Daoy (cell line): Measurements from ENCODE around the gene LUZP1. TPM values are rescaled to one million over a fixed set of nuclear protein-coding genes. Genes with fewer than 3 reads are reported as not detected.
"Not testable (repeated sequence)": the region's sequence is repeated elsewhere in the genome, so short reads cannot be mapped to it uniquely, and the experiment has no call there.

Experiments used
- DNase-seq: peaks from one replicate; pipeline ENCODE4 v3.0.0-alpha.2; 2015; ENCODE audit warnings: low read depth
- total RNA-seq: library from RNA; depleted of rRNA; stranded (reverse); fragments of >200 nt; shearing (Covaris generic); gene quantifications from 2 replicates; pipeline ENCODE4 v1.2.3, GENCODE V29; 2014; rRNA removed

The LUZP1 gene
- 24.3 and 30.2 TPM in 2 replicates for total RNA-seq

GRCh38 chr1:23168445-23169194 is at the start of gene LUZP1:
Gene LUZP1, minus strand, starts transcription at chr1:23168856.
- DNase-seq = peak; percentile 86

- peak; percentile 55 for DNase-seq
These were observed 48.9 kb upstream of the LUZP1 start, which contains the start of gene HTR1D for GRCh38 chr1:23217421-23218115. Gene HTR1D, minus strand, starts transcription at chr1:23217502. Its CDS starts 23,283 bp downstream, at chr1:23194219.

DNA sequence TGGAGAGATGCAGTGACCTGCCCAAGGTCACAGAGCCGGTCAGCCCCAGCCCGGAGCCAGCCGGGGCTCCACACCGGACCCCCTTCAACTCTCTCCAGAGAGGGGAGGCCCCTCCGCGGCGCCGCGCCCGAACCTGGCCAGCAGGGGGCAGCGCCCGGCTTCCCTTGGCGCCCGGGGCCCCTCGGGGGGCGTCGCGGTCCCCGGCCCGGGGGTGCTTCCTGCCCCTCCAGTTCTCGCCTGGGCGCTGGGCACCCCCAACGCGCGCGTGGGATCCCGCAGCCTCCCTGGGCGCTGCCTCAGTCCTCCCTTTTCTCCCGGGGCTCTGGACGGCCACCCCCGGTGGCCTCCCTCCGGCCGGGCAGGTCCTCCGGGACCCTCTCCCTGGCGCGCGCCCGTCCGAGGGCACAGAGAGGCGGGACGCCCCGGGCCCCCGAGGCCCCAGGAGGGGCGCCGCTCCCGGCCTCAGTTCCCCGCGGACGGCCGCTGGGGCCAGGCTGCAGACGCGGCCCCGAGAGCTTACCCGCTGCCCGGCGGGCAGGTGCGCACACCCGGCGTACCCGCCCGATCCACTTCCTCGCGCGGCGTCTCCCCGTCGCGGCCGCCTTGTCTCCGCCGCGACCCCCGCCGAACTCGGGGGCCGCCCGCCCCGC is 48.2 kb upstream of the LUZP1 start:
- DNase-seq = peak; percentile 55

GRCh38 chr1:23215751-23216449 is 47.2 kb upstream of the LUZP1 start:
- peak; percentile 36 for DNase-seq

- no peak for DNase-seq
These were observed 46.6 kb upstream of the LUZP1 start for GRCh38 chr1:23215291-23215690.

GRCh38 chr1:23214640-23215039 is 46.0 kb upstream of the LUZP1 start:
- peak; percentile 62 for DNase-seq

GRCh38 chr1:23211955-23212354 is 43.3 kb upstream of the LUZP1 start:
- no peak for DNase-seq

- no peak for DNase-seq
These were observed 42.3 kb upstream of the LUZP1 start for GRCh38 chr1:23210963-23211362.

- peak; percentile 55 for DNase-seq
These were observed 41.7 kb upstream of the LUZP1 start for GRCh38 chr1:23210351-23210785.

DNA sequence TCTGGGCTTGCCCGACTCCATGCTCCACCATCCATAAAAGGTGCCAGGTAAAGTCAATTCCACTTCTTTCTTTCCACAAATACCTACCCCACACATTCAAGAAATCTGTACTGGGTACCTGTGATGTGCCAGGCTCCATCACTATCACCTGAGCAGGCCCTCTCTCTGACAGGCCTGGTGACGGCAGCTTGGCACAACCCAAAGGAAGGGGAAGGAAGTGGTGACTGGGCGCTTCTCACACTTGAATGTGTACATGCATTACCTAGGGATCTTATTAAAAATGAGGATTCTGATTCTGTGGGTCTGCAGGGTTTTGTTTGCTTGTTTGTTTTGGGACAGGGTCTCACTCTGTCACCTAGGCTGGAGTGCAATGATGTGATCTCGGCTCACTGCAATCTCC is 41.1 kb upstream of the LUZP1 start:
- DNase-seq = no peak

GRCh38 chr1:23208527-23208926 is 39.9 kb upstream of the LUZP1 start:
- no peak for DNase-seq

- DNase-seq = not testable (repeated sequence)
These were observed 39.1 kb upstream of the LUZP1 start for GRCh38 chr1:23207733-23208132.

DNA sequence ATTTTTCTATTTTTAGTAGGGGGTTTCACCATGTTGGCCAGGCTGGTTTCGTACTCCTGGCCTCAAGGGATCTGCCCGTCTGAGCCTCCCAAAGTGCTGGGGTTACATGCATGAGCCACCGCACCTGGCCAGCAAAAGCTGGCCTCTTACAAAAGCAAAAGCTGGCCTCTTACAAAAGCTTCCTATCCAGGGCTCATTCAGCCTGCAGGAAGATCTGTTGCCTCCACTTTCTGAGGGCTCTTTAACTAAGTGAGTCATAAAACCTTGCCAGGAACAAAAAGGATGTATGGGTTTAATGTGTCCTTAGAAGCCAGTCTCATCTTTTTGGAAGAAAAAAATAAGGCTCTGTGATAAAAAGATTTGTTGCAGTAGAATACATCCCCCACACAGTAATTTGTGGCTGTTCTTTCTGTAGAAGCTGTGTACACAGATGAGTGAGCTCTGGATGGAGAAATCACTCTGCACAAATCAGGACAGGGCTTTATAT is 33.6 kb upstream of the LUZP1 start:
- peak; percentile 61 for DNase-seq

- DNase-seq = no peak
These were observed 32.2 kb upstream of the LUZP1 start for GRCh38 chr1:23200883-23201282.

- peak; percentile 83 for DNase-seq
These were observed 29.7 kb upstream of the LUZP1 start for GRCh38 chr1:23198373-23198772.

- DNase-seq = peak; percentile 99
These were observed 28.1 kb upstream of the LUZP1 start for GRCh38 chr1:23196627-23197328.

DNA sequence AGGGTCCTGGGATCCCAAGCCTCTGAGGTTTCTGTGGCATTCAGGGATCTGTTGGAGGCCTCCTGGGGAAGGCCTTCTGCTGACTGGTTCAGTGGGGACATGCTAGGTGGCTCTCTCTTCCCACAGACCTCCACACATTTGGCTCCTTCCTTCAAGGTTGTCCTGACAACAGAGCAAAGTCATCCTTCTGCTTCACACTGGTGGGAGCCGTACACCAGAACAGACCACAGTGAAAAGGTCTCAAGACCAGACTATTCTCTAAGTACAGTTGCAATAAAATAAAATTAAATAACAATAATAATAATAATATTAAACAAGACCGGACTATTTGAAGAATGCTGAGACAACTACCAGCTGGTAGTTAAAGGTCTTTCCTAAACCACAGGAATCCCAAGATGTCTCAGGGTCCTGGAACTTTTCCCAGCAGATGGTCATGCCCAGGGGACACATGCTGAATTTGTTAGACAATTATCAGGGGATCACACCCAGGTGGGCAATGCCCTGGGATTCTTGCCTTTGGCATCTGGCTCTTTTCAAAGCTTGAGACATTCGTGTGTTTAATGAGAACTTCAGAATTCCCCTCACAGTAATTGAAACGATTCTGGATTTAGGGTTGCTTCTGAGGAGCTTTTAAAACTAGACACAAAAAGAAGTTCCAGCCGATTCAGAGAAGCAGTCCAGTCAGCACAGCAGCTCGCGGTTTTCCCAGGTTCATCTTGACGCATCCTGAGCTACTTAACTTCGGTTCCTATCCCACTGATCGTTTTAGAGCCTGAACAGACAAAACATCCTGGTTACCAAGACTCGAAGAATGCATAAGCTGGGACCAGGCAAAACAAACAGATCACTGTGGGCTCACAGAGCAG is 25.7 kb upstream of the LUZP1 start:
- peak; percentile 96 for DNase-seq

GRCh38 chr1:23193391-23194118 is 24.9 kb upstream of the LUZP1 start:
- no peak for DNase-seq

- DNase-seq = no peak
These were observed 22.5 kb upstream of the LUZP1 start for GRCh38 chr1:23191199-23191598.
